Caco-2 (cell line): Measurements from ENCODE around the gene SOX6. TPM values are rescaled to one million over a fixed set of nuclear protein-coding genes. Genes with fewer than 3 reads are reported as not detected.
"Not testable (repeated sequence)": the region's sequence is repeated elsewhere in the genome, so short reads cannot be mapped to it uniquely, and the experiment has no call there.

Source experiments
- BruUV-seq: library from RNA; stranded (reverse); fragments of 400-500 nt; replicated peaks from 2 replicates; lab custom pipeline; 2021; lab: Mats Ljungman, UMichigan
- CTCF ChIA-PET: fragments of 300-600 bp; sonication (Branson Sonifier 250); formaldehyde crosslinking; loops from one replicate; lab custom pipeline; 2022; ENCODE audit warnings: antibody characterized with exemption; lab: Charles Lee
- POLR2A ChIA-PET: fragments of 300-600 bp; sonication (Branson Sonifier 250); formaldehyde crosslinking; loops from one replicate; lab custom pipeline; 2022; ENCODE audit warnings: antibody characterized with exemption; lab: Charles Lee
- DNase-seq, 2 experiments: peaks; one replicate each; pipeline versions ENCODE4 v3.0.0 to v3.0.0-alpha.2; 2020 to 2022
- H3K27me3 ChIP-seq: replicated peaks from 2 replicates; pipeline ENCODE4 v1.6.0; 2011; ENCODE audit warnings: low read length; ENCODE audit not compliant: control insufficient read depth, insufficient read depth
- H3K36me3 ChIP-seq: 2 replicates; pipeline ENCODE4 v1.5.1; 2011; ENCODE audit warnings: low read length; ENCODE audit not compliant: control insufficient read depth, insufficient read depth
- H3K4me1 ChIP-seq: fragments of 250-450 bp; sonication (Bioruptor Pico); 2 replicates; pipeline ENCODE4 v1.5.1; 2020; ENCODE audit warnings: mild to moderate bottlenecking
- H3K4me3 ChIP-seq: 2 replicates; pipeline ENCODE4 v1.5.1; 2011; ENCODE audit warnings: low read depth, mild to moderate bottlenecking, control low read depth, low read length
- H3K9me3 ChIP-seq: fragments of 250-450 bp; sonication (Bioruptor Pico); 2 replicates; pipeline ENCODE4 v1.5.1; 2020; ENCODE audit warnings: mild to moderate bottlenecking, moderate library complexity
- H3K27ac Mint-ChIP-seq: one replicate; pipeline ENCODE4 v1.8.0; 2022; ENCODE audit warnings: mixed read lengths; ENCODE audit not compliant: unreplicated experiment
- H3K27me3 Mint-ChIP-seq: one replicate; pipeline ENCODE4 v1.8.0; 2022; ENCODE audit warnings: mixed read lengths; ENCODE audit not compliant: insufficient read depth, unreplicated experiment
- H3K36me3 Mint-ChIP-seq: one replicate; pipeline ENCODE4 v1.8.0; 2022; ENCODE audit warnings: mild to moderate bottlenecking, mixed read lengths; ENCODE audit not compliant: insufficient read depth, unreplicated experiment
- H3K4me1 Mint-ChIP-seq: one replicate; pipeline ENCODE4 v1.8.0; 2022; ENCODE audit warnings: low read depth, mixed read lengths; ENCODE audit not compliant: unreplicated experiment
- H3K4me3 Mint-ChIP-seq: one replicate; pipeline ENCODE4 v1.8.0; 2022; ENCODE audit warnings: mild to moderate bottlenecking, moderate library complexity, mixed read lengths; ENCODE audit not compliant: unreplicated experiment
- H3K9me3 Mint-ChIP-seq: one replicate; pipeline ENCODE4 v1.8.0; 2022; ENCODE audit warnings: mixed read lengths; ENCODE audit not compliant: unreplicated experiment
- CTCF ChIP-seq, 2 experiments: fragments of 200-600 bp in 1 of 2; IDR thresholded peaks; 1 replicate in 1 of 2; 2 replicates in 1 of 2; pipeline versions ENCODE4 v1.5.1 to v1.8.0; 2011 to 2022; ENCODE audit warnings: antibody characterized with exemption in 1 of 2, control low read depth in 1 of 2, inconsistent platforms in 1 of 2, low read depth in 1 of 2, low read length in 1 of 2, mild to moderate bottlenecking in 1 of 2, moderate library complexity in 1 of 2; ENCODE audit not compliant: insufficient read depth in 1 of 2, severe bottlenecking in 1 of 2, unreplicated experiment in 1 of 2
- intact Hi-C: fragments of 100-400 bp; cut with micrococcal nuclease; formaldehyde crosslinking; loops from one replicate; pipeline ENCODE4 v1.10.0; 2022; ENCODE audit not compliant: unreplicated experiment
- total RNA-seq: library from RNA; stranded (reverse); gene quantifications from 2 replicates; pipeline ENCODE4 v1.2.3, GENCODE V29; 2022

The SOX6 gene
- total RNA-seq, 1 experiment from 2014 or later, result 10.8 TPM

DNA sequence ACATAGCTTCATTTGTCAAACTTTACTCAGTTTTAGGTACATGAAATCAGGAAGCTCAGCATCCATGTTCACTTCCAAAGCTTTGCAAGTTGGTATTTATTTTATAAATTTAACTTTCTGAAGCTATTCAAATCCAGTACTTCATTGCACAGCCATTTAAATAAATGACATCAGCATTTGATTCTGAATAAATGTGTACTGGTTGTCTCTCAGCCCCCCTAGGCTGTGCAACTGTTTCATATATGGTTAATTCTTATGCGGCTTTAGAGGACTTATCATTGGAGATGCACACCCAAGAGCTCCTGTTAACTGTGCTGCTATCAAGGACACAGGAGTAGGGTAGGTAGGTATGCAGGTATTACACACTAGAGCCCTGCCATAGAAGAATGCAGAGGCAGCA, 325.1 kb downstream of the SOX6 start:
- no peak for TF ChIP-seq CTCF (IDR thresholded peaks at IDR 0.05; ENCODE audit: insufficient read depth in 1 of 2, low read depth in 1 of 2, low read length in 1 of 2, severe bottlenecking in 1 of 2, unreplicated experiment in 1 of 2)
- CTCF ChIA-PET, result no interaction called here

DNA sequence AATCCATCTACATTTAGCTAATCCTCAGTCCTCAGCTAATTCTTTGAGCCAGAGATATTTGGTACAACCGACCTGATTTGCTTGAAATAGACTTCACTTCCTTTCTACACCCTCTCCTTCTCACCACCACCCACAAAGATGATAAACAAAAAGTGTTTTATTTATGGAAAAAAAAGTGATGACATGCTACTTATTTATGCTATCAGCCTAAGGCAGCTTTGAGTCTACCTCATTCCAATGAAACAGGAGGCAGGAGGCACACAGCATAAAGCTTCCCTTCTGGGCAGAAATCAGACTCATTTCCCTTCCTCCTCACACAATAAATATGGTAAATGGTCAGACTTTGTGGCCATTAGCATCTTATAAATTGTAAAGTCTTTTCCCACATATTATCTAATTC, 325.7 kb downstream of the SOX6 start:
- Mint-ChIP-seq H3K36me3 (peaks cover 6% of the 10 kb centered on the region), H3K4me1 (peaks cover 6% of the 10 kb centered on the region), H3K4me3 (no peak overlapping the region), H3K27me3 (no peaks in the 10 kb centered on the region), H3K27ac (no peak overlapping the region), H3K9me3 (no peaks in the 10 kb centered on the region)
- Histone ChIP-seq H3K4me3 (no peak overlapping the region), H3K9me3 (no peaks in the 10 kb centered on the region), H3K4me1 (no peaks in the 10 kb centered on the region), H3K36me3 (no peaks in the 10 kb centered on the region), H3K27me3 (no peaks in the 10 kb centered on the region)
- no peak for DNase-seq
- no peak for TF ChIP-seq CTCF (IDR thresholded peaks at IDR 0.05; ENCODE audit: insufficient read depth in 1 of 2, low read depth in 1 of 2, low read length in 1 of 2, severe bottlenecking in 1 of 2, unreplicated experiment in 1 of 2)
- BruUV-seq, result no TSS peak
- intact Hi-C loops, result no loop called here
- ChIA-PET POLR2A (no interaction called here), CTCF (no interaction called here)

More for the DNA sequence above, 325.1 kb downstream of the SOX6 start:
- DNase-seq, result no peak
- H3K27me3 Mint-ChIP-seq, result no peaks in the 10 kb centered on the region
- intact Hi-C loops, result no loop called here
- no peak overlapping the region for H3K4me3 Mint-ChIP-seq
- H3K27ac Mint-ChIP-seq, result no peak overlapping the region
- peaks cover 6% of the 10 kb centered on the region for H3K36me3 Mint-ChIP-seq
- Histone ChIP-seq H3K4me1 (no peaks in the 10 kb centered on the region), H3K9me3 (no peaks in the 10 kb centered on the region), H3K27me3 (no peaks in the 10 kb centered on the region), H3K36me3 (no peaks in the 10 kb centered on the region), H3K4me3 (no peak overlapping the region)
- H3K4me1 Mint-ChIP-seq, result peaks cover 6% of the 10 kb centered on the region
- BruUV-seq, result no TSS peak
- H3K9me3 Mint-ChIP-seq, result no peaks in the 10 kb centered on the region
- POLR2A ChIA-PET, result no interaction called here

DNA sequence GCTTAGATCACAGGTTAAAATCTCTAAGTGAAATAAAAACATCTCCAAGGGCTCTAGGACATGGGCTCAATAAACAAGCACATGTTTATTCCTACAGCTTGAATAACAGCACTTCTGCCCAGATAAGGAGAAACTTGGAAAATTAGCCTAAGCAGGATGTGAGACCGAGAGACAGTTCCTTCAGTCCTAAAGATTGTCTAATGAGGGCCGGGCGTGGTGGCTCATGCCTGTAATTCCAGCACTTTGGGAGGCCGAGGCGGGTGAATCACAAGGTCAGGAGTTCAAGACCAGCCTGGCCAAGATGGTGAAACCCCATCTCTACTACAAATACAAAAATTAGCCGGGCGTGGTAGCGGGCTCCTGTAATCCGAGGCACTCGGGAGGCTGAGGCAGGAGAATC, 327.2 kb downstream of the SOX6 start:
- intact Hi-C loops, H3K27ac Mint-ChIP-seq, H3K9me3 ChIP-seq, H3K27me3 ChIP-seq, H3K4me1 ChIP-seq, H3K36me3 ChIP-seq, DNase-seq, POLR2A ChIA-PET, H3K4me1 Mint-ChIP-seq, CTCF ChIA-PET, H3K4me3 ChIP-seq, BruUV-seq, H3K4me3 Mint-ChIP-seq, H3K9me3 Mint-ChIP-seq, H3K36me3 Mint-ChIP-seq, H3K27me3 Mint-ChIP-seq: not testable (repeated sequence)

GRCh38 chr11:16028419-16028818, 327.9 kb downstream of the SOX6 start:
- Mint-ChIP-seq H3K4me3 (no peak overlapping the region), H3K4me1 (peaks cover 6% of the 10 kb centered on the region), H3K27me3 (no peaks in the 10 kb centered on the region), H3K9me3 (no peaks in the 10 kb centered on the region), H3K27ac (no peak overlapping the region), H3K36me3 (peaks cover 6% of the 10 kb centered on the region)
- TF ChIP-seq CTCF (IDR thresholded peaks at IDR 0.05; ENCODE audit: insufficient read depth in 1 of 2, low read depth in 1 of 2, low read length in 1 of 2, severe bottlenecking in 1 of 2, unreplicated experiment in 1 of 2), result no peak
- intact Hi-C loops, result no loop called here
- H3K4me3 ChIP-seq, result no peak overlapping the region
- no peaks in the 10 kb centered on the region for H3K4me1 ChIP-seq
- no TSS peak for BruUV-seq
- CTCF ChIA-PET, result no interaction called here
- H3K27me3 ChIP-seq, result no peaks in the 10 kb centered on the region
- POLR2A ChIA-PET, result no interaction called here
- H3K36me3 ChIP-seq, result no peaks in the 10 kb centered on the region
- no peak for DNase-seq
- no peaks in the 10 kb centered on the region for H3K9me3 ChIP-seq
